Islet of Langerhans (tissue), 1 donor: ENCODE results near the gene RASSF1.

Source experiments
- FAIRE-seq: peaks from one replicate; lab custom pipeline; 2011; peaks lifted over from hg19 to GRCh38; lab: Jason Lieb, UNC

RASSF1 gene

GRCh38 chr3:50365080-50365841 is 24.6 kb upstream of the RASSF1 start:
- no peak for FAIRE-seq

GRCh38 chr3:50364573-50365079 is 24.0 kb upstream of the RASSF1 start:
- FAIRE-seq: no peak

GRCh38 chr3:50359760-50360110 is 19.1 kb upstream of the RASSF1 start:
- FAIRE-seq: no peak

GRCh38 chr3:50358911-50359759 is 18.5 kb upstream of the RASSF1 start, which contains the start of gene TMEM115:
TMEM115 (minus strand) TSS chr3:50359521; CDS start chr3:50359063, 458 bp downstream.
- FAIRE-seq: peak; percentile 93

GRCh38 chr3:50358355-50358910 is 17.8 kb upstream of the RASSF1 start:
- FAIRE-seq: no peak

- no peak for FAIRE-seq
These were observed 16.8 kb upstream of the RASSF1 start for GRCh38 chr3:50357481-50357880.

- no peak for FAIRE-seq
These were observed 15.9 kb upstream of the RASSF1 start for GRCh38 chr3:50356553-50356952.

GRCh38 chr3:50355829-50356552 is 15.4 kb upstream of the RASSF1 start:
- FAIRE-seq: no peak

GRCh38 chr3:50354850-50355249 is 14.2 kb upstream of the RASSF1 start:
- no peak for FAIRE-seq

- no peak for FAIRE-seq
These were observed 13.6 kb upstream of the RASSF1 start for GRCh38 chr3:50354186-50354764.

- FAIRE-seq: no peak
These were observed 12.8 kb upstream of the RASSF1 start for GRCh38 chr3:50353245-50354004.

GRCh38 chr3:50352781-50353180 is 12.1 kb upstream of the RASSF1 start:
- no peak for FAIRE-seq

- FAIRE-seq: no peak
These were observed 10.7 kb upstream of the RASSF1 start for GRCh38 chr3:50351323-50351697.

- no peak for FAIRE-seq
These were observed 10.1 kb upstream of the RASSF1 start, which contains the start of the genes CYB561D2 and NPRL2 for GRCh38 chr3:50350527-50351322. CYB561D2 (plus strand) TSS chr3:50350862; CDS start chr3:50351434, 572 bp downstream. NPRL2 (minus strand) TSS chr3:50350775; CDS start chr3:50350652, 123 bp downstream.

- no peak for FAIRE-seq
These were observed 9.5 kb upstream of the RASSF1 start for GRCh38 chr3:50350213-50350526.

- peak; percentile 86 for FAIRE-seq
These were observed 6.7 kb upstream of the RASSF1 start for GRCh38 chr3:50347187-50347813.

GRCh38 chr3:50345586-50346234 is 5.1 kb upstream of the RASSF1 start, which contains the start of gene ZMYND10:
ZMYND10 (minus strand) TSS chr3:50345732; CDS start chr3:50345579, 153 bp downstream.
- no peak for FAIRE-seq

- no peak for FAIRE-seq
These were observed 4.4 kb upstream of the RASSF1 start for GRCh38 chr3:50345008-50345407.
